GM21576 (cell line): Measurements from ENCODE around the gene PIRT.

Experiments used
- ATAC-seq: cut with Tn5 transposase; IDR thresholded peaks from one replicate; pipeline ENCODE4 v1.9.1; 2021; ENCODE audit warnings: mild to moderate bottlenecking, moderate library complexity; ENCODE audit not compliant: unreplicated experiment

PIRT gene

DNA sequence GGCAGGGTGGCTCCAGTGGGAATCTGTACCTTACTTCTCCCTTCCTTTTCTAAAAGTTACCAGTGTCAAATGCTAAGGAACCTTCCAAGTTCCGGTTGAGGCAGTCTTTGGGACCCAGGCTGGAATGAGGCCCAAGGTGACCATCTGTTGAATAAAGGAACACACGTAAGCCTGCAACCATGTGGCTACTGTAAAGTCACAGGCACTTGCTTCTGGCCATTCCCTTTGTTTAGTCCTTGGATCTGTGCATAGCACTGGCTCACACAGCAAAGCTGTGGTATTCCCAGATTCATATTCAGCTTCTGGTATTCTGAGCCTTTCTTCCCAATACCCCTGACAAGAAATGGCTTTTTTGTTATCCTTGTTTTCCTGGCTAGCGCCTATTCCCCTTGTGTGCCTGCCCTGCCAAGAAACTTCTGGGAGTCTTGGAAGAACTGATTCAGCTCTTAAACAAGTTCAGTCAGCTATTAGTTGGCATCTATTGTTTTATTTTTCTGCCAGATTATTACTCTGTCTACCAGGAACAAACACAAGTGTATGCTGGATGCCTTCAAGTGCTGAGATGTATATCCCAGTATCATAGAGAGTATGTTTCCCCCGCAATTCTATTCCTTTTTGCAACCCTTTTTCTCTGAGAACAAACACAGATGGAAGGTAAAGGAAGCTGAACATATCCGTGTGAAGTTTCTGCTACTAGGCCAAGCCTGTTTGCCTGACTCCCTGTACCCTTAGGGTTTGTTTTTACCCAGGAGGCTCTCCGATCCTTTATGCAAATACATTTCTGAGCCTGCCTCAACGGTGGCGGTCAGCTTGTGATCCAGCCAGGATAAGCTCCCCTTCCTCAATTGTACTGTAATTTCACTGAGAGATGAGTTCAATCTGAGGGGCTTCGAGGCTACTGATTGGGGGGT, 47.1 kb downstream of the PIRT start:
- ATAC-seq, result no peak

DNA sequence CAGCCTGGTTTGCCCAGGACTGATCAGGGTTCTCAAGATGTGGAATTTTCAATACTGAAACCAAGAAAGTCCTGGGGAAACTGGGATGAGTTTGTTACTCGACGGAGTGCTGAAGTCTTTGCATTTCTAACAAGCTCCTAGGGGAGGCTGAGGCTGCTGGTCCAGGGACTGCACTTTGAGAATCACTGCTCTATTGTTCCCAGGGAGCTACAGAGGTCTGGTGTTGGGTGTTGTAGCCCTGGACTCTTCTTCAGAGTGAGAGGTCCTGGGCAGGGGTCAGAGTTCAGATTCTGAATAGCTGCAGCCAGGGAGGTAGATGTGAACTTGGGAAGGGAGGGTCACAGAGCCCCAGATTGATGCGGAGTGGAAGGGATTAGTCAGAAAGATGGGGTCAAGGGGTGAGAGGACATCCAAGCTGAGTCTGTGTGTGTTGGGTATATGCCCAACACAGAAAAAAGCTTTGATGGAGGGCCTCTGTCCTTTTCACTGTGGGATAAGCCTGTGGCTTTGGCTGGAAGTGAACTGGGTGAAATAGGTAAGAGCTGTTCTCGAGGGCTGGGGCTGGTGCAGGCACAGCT, 48.1 kb downstream of the PIRT start:
- ATAC-seq, result no peak

DNA sequence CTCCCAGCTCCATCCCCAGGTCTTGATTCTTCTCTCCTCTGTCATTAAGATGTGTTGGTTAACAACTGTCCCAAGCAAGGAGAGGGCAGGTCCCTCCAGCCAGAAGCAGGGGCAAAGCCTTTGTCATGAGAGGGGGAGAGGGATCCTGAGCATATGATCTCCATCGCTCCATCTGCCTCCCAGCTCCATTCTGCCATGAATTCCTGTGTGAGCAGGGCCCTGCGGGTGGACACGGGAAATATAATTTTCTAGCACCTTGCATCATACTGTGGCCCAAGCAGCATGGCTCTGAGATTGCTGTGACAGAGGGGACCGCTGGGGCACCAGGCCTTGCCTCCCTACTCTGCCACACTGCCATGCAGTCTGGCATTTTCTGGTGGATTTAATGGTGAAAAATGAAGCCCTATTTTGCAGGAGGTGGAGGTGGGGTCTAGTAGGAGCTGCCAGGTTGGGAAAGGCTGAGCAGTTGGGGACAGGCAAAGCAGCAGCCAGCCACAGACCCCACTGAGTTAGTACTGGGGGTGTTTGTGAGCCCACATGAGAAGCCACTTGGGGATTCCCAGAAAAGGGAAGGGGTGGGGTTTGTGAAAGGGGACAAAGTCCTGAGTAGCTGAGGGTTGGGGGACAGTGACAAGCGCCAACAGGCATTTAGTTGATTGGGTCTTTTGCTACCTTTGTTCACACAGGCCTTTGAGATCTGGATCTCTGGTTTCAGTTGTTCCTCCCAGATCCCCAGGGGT, 50.4 kb downstream of the PIRT start:
- no peak for ATAC-seq

DNA sequence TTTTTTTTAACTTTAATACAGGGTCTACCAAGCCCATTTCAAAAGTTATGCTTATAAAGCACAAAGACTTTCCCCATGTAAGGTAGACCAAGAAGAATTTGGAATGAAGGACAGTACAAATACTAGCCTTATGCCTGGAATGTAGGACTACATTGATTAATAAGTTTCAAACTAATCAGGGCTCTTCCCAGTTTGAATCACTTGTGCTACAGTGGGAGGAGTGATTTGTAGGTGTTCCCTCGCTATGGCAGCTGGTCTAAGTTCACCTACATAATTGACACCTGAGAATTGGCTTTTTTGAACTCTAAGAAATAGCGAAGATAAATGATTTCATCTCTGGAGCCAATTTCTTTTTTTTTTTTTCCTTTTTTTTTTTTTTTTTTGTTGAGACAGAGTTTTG, 52.6 kb downstream of the PIRT start:
- no peak for ATAC-seq

DNA sequence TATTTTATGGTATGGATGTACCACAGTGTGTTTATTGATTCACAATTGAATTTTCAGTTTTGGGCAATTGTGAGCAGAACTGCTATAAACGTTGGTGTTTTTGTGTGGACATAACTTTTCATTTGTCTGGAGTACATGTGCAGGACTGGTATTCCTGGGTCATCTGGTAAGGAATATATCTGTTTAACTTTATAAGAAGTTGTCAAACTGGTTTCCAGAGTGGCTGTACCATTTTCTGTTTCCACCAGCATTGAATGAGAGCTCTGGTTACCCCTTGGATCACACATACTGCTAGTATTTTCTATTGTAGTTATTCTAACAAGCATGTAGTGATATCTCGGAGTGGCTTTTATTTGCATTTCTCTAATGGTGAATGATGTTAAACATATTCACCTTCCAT, 58.3 kb downstream of the PIRT start:
- no peak for ATAC-seq

DNA sequence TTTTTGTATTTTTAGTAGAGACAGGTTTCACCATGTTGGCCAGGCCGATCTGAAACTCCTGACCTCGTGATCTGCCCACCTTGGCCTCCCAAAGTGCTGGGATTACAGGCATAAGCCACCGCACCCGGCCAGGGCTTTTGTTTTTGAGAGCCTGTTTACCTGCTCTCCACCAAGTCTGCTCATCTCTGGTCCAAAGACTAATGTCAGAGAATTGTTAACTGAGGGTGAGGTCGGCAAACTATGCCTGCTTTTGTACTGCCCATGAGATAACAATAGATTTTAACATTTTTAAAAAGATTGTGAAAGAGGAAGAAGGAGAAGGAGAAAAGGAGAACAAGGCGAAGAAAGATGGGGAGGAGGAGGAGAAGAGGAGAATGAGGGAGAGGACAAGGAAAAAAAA, 60.0 kb downstream of the PIRT start:
- no peak for ATAC-seq

DNA sequence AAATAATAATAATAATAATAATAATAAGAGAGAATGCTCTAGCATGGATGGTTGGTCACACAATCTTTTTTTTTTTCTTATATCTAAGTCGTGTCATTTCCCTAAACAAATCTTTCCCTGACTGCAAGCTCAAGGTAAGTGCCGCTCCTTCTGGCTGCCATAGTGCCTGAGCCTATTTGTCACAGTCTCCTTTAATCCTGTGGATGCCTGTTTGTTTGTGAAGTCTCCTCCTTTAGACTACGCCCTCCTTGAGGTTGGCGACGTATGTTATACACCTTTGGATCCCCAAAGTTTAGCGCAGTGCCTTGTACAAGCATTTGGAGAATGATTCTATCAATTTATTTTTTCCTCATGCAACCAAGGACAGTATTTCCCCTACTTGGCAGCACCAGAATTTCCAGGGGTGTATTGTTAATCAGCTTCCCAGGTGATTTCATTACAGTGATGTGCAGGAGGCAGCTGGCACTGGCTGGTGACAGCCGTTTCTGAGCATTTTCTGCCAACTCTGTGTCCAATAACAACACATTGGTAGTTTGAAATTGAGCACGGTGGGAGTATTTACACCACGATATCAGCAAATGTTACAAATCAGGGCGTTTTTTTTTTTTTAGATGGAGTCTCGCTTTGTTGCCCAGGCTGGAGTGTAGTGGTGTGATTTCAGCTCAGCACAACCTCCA, 60.6 kb downstream of the PIRT start:
- no peak for ATAC-seq

DNA sequence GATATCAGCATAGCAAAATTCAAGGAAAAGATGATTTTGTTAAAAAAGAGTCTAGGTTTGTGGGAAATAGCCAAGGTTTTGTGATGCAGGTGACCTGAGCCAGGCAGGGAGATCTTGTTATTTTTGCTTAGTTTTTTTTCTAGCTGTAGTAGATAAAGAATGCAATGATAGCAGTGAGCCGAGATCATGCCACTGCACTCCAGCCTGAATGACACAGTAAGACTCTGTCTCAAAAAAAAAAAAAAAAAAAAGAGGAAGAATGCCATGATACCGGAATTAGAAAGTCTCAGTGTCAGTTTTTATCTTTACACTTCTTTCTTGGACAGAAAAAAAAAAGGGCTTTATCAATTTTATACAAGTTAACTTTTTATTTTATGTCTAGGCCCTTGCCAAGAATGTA, 61.5 kb downstream of the PIRT start:
- ATAC-seq, result no peak

DNA sequence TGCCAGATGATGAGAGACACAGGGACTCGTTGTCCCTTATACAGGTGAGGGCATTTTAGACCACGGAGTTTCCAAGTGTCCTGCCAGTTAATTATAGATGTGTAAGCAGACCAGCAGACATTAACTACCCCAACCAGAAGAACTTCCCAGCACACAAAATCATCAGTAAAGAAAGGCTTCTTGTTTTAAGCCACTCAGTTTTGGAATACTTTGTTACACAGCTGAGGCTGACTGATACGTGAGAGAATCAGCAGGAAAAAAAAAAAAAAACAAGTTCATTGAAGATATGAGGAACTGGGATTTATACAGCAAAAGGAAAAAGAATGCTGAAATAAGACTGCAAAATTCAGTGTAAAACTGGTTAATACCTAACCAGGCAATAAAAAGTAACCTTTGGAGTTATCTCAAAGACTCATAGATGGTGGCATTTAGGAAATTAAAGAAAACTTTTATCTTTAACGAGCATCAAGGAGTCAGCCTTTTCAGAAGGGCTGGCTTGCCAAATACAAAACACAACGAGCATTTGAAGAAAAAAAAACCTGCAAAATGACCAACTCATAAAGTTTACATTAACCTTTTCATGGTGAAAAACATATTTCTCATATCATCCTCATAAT, 62.0 kb downstream of the PIRT start:
- no peak for ATAC-seq

DNA sequence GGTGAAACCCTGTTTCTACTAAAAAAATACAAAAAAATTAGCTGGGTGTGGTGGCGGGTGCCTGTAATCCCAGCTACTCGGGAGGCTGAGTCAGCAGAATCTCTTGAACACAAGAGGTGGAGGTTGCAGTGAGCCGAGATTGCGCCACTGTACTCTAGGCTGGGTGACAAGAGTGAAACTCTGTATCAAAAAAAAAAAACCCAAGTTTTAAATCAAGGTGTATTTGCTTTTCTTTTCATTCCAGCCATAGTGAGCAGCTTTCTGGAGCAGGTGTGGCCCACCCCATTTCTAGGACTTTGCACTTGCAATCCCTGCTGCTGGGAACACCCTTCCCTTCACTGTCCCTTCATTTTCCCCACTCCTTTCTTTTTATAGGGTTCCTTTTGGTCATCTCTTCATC, 62.8 kb downstream of the PIRT start:
- ATAC-seq, result no peak

DNA sequence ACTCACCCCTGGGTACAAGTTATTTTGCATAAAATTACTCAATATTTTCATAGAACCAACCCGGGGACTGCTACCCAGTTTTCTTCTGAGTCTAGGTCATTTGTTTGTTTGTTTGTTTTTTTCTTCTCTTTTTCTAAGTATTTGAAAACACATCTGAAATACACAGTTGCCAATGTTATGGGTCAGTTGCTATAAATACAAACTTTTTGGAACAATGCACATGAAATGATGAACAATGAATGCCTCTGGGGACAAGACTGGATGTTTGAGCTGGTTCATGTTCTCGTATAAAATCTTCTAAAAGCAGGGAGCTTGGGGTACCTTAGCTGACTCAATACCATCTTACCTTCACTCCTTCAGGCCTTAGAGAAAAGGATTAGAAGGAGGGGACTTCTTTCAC, 64.5 kb downstream of the PIRT start:
- ATAC-seq, result no peak
